Astrocyte (in vitro differentiated cells and primary cell): ENCODE data around the gene STOM. TPM values are rescaled to one million over a fixed set of nuclear protein-coding genes. Genes with fewer than 3 reads are reported as not detected.
A peak's percentile ranks its signal among the peaks of the same experiment; 100 is the strongest.

Experiments
- DNase-seq: peaks from one replicate; pipeline ENCODE4 v3.0.0-alpha.2; 2010; ENCODE audit warnings: low read depth
- FAIRE-seq: peaks from 2 replicates; lab custom pipeline; 2011; peaks lifted over from hg19 to GRCh38; lab: Jason Lieb, UNC
- H2AFZ ChIP-seq: 2 replicates; pipeline ENCODE4 v1.6.0; 2012; ENCODE audit warnings: low read depth, low read length, inconsistent platforms
- H3K27ac ChIP-seq: 2 replicates; pipeline ENCODE4 v1.5.1; 2011; ENCODE audit warnings: low read depth, low read length, inconsistent platforms
- H3K27me3 ChIP-seq: 2 replicates; pipeline ENCODE4 v1.6.0; 2011; ENCODE audit warnings: low read length, inconsistent platforms; ENCODE audit not compliant: insufficient read depth
- H3K36me3 ChIP-seq: 2 replicates; pipeline ENCODE4 v1.5.1; 2011; ENCODE audit warnings: low read length, inconsistent platforms; ENCODE audit not compliant: insufficient read depth
- H3K4me1 ChIP-seq: 2 replicates; pipeline ENCODE4 v1.5.1; 2011; ENCODE audit warnings: low read length, inconsistent platforms; ENCODE audit not compliant: insufficient read depth
- H3K4me2 ChIP-seq: 2 replicates; pipeline ENCODE4 v1.6.0; 2012; ENCODE audit warnings: low read length, inconsistent platforms
- H3K4me3 ChIP-seq: 2 replicates; pipeline ENCODE4 v1.5.1; 2011; ENCODE audit warnings: low read depth, mild to moderate bottlenecking, low read length, inconsistent platforms; ENCODE audit not compliant: insufficient read depth
- H3K79me2 ChIP-seq: 2 replicates; pipeline ENCODE4 v1.6.0; 2012; ENCODE audit warnings: mild to moderate bottlenecking, low read length, inconsistent platforms; ENCODE audit not compliant: insufficient read depth
- H3K9ac ChIP-seq: 2 replicates; pipeline ENCODE4 v1.6.0; 2012; ENCODE audit warnings: mild to moderate bottlenecking, low read length, inconsistent platforms
- H3K9me3 ChIP-seq: 2 replicates; pipeline ENCODE4 v1.5.1; 2012; ENCODE audit warnings: low read depth, mild to moderate bottlenecking, low read length, inconsistent platforms; ENCODE audit not compliant: insufficient read depth
- H4K20me1 ChIP-seq: 2 replicates; pipeline ENCODE4 v1.6.0; 2012; ENCODE audit warnings: low read length, inconsistent platforms; ENCODE audit not compliant: insufficient read depth
- H3K27ac Mint-ChIP-seq: one replicate; pipeline ENCODE4 v1.8.0; 2021; ENCODE audit warnings: mild to moderate bottlenecking, mixed read lengths; ENCODE audit not compliant: unreplicated experiment
- H3K27me3 Mint-ChIP-seq: one replicate; pipeline ENCODE4 v1.8.0; 2021; ENCODE audit warnings: low read depth, mixed read lengths; ENCODE audit not compliant: unreplicated experiment
- H3K36me3 Mint-ChIP-seq: one replicate; pipeline ENCODE4 v1.8.0; 2021; ENCODE audit warnings: low read depth, mixed read lengths; ENCODE audit not compliant: unreplicated experiment
- H3K4me1 Mint-ChIP-seq: one replicate; pipeline ENCODE4 v1.8.0; 2021; ENCODE audit warnings: low read depth, mixed read lengths; ENCODE audit not compliant: unreplicated experiment
- H3K4me3 Mint-ChIP-seq: one replicate; pipeline ENCODE4 v1.8.0; 2021; ENCODE audit warnings: mild to moderate bottlenecking, moderate library complexity, mixed read lengths; ENCODE audit not compliant: unreplicated experiment
- H3K9me3 Mint-ChIP-seq: one replicate; pipeline ENCODE4 v1.8.0; 2021; ENCODE audit warnings: mild to moderate bottlenecking, mixed read lengths; ENCODE audit not compliant: unreplicated experiment
- CTCF ChIP-seq: IDR thresholded peaks from 2 replicates; pipeline ENCODE4 v1.5.1; 2011; ENCODE audit warnings: low read depth, mild to moderate bottlenecking, inconsistent platforms, low read length, moderate library complexity; ENCODE audit not compliant: insufficient read depth
- EZH2 ChIP-seq: IDR thresholded peaks from 2 replicates; pipeline ENCODE4 v1.6.1; 2012; ENCODE audit warnings: mild to moderate bottlenecking, low read length, inconsistent platforms; ENCODE audit not compliant: insufficient read depth
- total RNA-seq: library from RNA; stranded (reverse); gene quantifications from 2 replicates; pipeline ENCODE4 v1.2.1, GENCODE V29; 2021

Gene STOM
- total RNA-seq, 1 donor from 2014 or later = 8.7 TPM

DNA sequence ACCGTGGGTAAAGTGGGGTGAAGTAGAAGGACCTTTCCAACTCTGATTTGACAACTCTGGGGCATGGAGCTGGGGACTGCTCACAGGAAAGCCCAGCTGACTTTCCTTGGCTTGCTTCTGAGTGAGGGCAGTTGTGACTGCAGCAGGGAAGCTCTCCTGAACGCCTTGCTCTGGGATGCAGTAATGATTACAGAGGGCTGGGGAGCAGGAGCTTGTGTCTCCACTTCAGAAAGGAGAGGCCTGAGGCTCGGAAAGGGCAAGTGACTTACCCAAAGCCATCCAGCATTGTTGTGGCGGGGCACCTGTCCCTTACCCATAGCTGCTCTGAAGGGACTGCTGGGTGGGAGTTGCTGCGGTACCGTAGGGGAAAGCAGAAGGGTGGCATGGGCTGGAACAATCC lies 60.9 kb downstream of the STOM start:
- H3K4me1 Mint-ChIP-seq = no peaks in the 10 kb centered on the region
- no peak overlapping the region for H3K4me3 ChIP-seq
- FAIRE-seq (no peak), DNase-seq (no peak)
- H3K4me2 ChIP-seq = no peak overlapping the region
- H3K4me1 ChIP-seq = no peaks in the 10 kb centered on the region
- H3K27ac ChIP-seq = no peak overlapping the region
- no peak overlapping the region for H3K4me3 Mint-ChIP-seq
- peaks cover 39% of the 10 kb centered on the region for H3K36me3 ChIP-seq
- H3K9me3 Mint-ChIP-seq = peaks cover 4% of the 10 kb centered on the region
- peaks cover 6% of the 10 kb centered on the region for H4K20me1 ChIP-seq
- H3K79me2 ChIP-seq = no peaks in the 10 kb centered on the region
- H3K27ac Mint-ChIP-seq = no peak overlapping the region
- H3K36me3 Mint-ChIP-seq = peaks cover 54% of the 10 kb centered on the region
- TF ChIP-seq EZH2 = no peak
- TF ChIP-seq CTCF = no peak
- no peak overlapping the region for H3K9ac ChIP-seq
- H3K9me3 ChIP-seq = no peaks in the 10 kb centered on the region
- H2AFZ ChIP-seq = no peak overlapping the region
- H3K27me3 ChIP-seq = no peaks in the 10 kb centered on the region
- no peaks in the 10 kb centered on the region for H3K27me3 Mint-ChIP-seq

DNA sequence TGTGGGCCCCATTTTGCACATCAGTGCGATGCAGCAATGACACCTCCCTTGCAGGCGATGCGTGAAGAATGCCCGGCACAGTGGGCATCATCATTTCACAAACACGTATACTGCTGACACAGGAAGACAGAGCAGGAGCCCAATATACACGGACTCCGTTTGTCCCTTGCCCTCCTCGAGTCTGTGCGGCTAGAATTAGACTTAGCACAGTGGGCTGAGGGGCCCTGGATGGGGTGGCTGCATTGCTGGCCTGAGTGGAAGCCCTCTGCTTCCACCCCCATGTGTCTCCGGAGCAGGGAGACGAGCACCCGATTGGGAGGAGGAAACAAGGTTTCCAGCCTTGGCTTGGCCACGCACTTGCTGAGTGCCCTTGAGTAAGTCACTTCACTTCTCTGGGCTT lies 61.3 kb downstream of the STOM start:
- TF ChIP-seq EZH2 = no peak
- TF ChIP-seq CTCF = no peak
- H2AFZ ChIP-seq = no peak overlapping the region
- Mint-ChIP-seq H3K27ac (no peak overlapping the region), H3K4me3 (no peak overlapping the region), H3K36me3 (peaks cover 54% of the 10 kb centered on the region), H3K27me3 (no peaks in the 10 kb centered on the region), H3K4me1 (no peaks in the 10 kb centered on the region), H3K9me3 (peaks cover 4% of the 10 kb centered on the region)
- no peaks in the 10 kb centered on the region for H3K9me3 ChIP-seq
- peaks cover 10% of the 10 kb centered on the region for H4K20me1 ChIP-seq
- no peaks in the 10 kb centered on the region for H3K4me1 ChIP-seq
- H3K36me3 ChIP-seq = peaks cover 39% of the 10 kb centered on the region
- no peaks in the 10 kb centered on the region for H3K79me2 ChIP-seq
- FAIRE-seq = no peak
- H3K4me2 ChIP-seq = no peak overlapping the region
- H3K27ac ChIP-seq = no peak overlapping the region
- no peak overlapping the region for H3K4me3 ChIP-seq
- no peak overlapping the region for H3K9ac ChIP-seq
- H3K27me3 ChIP-seq = no peaks in the 10 kb centered on the region
- DNase-seq = no peak

GRCh38 chr9:121307976-121308375 lies 62.1 kb downstream of the STOM start:
- Histone ChIP-seq H3K9ac (no peak overlapping the region), H3K27ac (no peak overlapping the region), H3K9me3 (no peaks in the 10 kb centered on the region), H4K20me1 (peaks cover 12% of the 10 kb centered on the region), H3K36me3 (peaks cover 40% of the 10 kb centered on the region), H3K27me3 (no peaks in the 10 kb centered on the region), H3K79me2 (no peaks in the 10 kb centered on the region), H3K4me3 (no peak overlapping the region), H3K4me1 (no peaks in the 10 kb centered on the region), H3K4me2 (no peak overlapping the region), H2AFZ (no peak overlapping the region)
- H3K4me1 Mint-ChIP-seq = no peaks in the 10 kb centered on the region
- H3K36me3 Mint-ChIP-seq = peaks cover 51% of the 10 kb centered on the region
- peaks cover 4% of the 10 kb centered on the region for H3K9me3 Mint-ChIP-seq
- TF ChIP-seq CTCF (no peak), EZH2 (no peak)
- H3K27me3 Mint-ChIP-seq = no peaks in the 10 kb centered on the region
- no peak overlapping the region for H3K4me3 Mint-ChIP-seq
- FAIRE-seq (no peak), DNase-seq (no peak)
- peak overlapping the region; percentile 74 for H3K27ac Mint-ChIP-seq
